NCI-H2029 treated with DMSO at 0.1 percent for 48 hours (cell line): ENCODE measurements around the gene NMRAL1.

Experiments used
- DNase-seq: peaks from one replicate; lab custom pipeline; 2025; lab: John Stamatoyannopoulos, UW

The NMRAL1 gene

GRCh38 chr16:4465977-4466779 lies 8.2 kb downstream of the NMRAL1 start:
- DNase-seq, result no peak

- DNase-seq, result no peak
Measured at GRCh38 chr16:4463522-4464163, 10.8 kb downstream of the NMRAL1 start.

- DNase-seq, result no peak
Measured at GRCh38 chr16:4461250-4462085, 13.0 kb downstream of the NMRAL1 start.

- no peak for DNase-seq
Measured at GRCh38 chr16:4460936-4461249, 13.5 kb downstream of the NMRAL1 start.

GRCh38 chr16:4455951-4456350 lies 18.5 kb downstream of the NMRAL1 start:
- no peak for DNase-seq

GRCh38 chr16:4455081-4455480 lies 19.3 kb downstream of the NMRAL1 start:
- DNase-seq, result no peak

GRCh38 chr16:4454623-4455022 lies 19.8 kb downstream of the NMRAL1 start:
- no peak for DNase-seq

- no peak for DNase-seq
Measured at GRCh38 chr16:4452674-4453073, 21.8 kb downstream of the NMRAL1 start.

- DNase-seq, result no peak
Measured at GRCh38 chr16:4450931-4451519, 23.4 kb downstream of the NMRAL1 start.

GRCh38 chr16:4450430-4450829 lies 24.0 kb downstream of the NMRAL1 start:
- no peak for DNase-seq

GRCh38 chr16:4443986-4444385 lies 30.4 kb downstream of the NMRAL1 start:
- no peak for DNase-seq

GRCh38 chr16:4443271-4443670 lies 31.2 kb downstream of the NMRAL1 start:
- no peak for DNase-seq

- no peak for DNase-seq
Measured at GRCh38 chr16:4442371-4442770, 32.1 kb downstream of the NMRAL1 start.

- DNase-seq, result no peak
Measured at GRCh38 chr16:4437366-4437765, 37.1 kb downstream of the NMRAL1 start.

- no peak for DNase-seq
Measured at GRCh38 chr16:4435337-4436067, 38.9 kb downstream of the NMRAL1 start.

GRCh38 chr16:4433914-4434787 lies 40.3 kb downstream of the NMRAL1 start:
- no peak for DNase-seq

- DNase-seq, result no peak
Measured at GRCh38 chr16:4433228-4433627, 41.2 kb downstream of the NMRAL1 start.

- DNase-seq, result no peak
Measured at GRCh38 chr16:4431023-4431422, 43.4 kb downstream of the NMRAL1 start.

GRCh38 chr16:4428500-4428899 lies 45.9 kb downstream of the NMRAL1 start:
- no peak for DNase-seq

GRCh38 chr16:4426722-4427372 lies 47.6 kb downstream of the NMRAL1 start:
- no peak for DNase-seq
